Cardiac muscle cell (in vitro differentiated cells and primary cell): ENCODE data around the gene PLD4. TPM values are rescaled to one million over a fixed set of nuclear protein-coding genes. Genes with fewer than 3 reads are reported as not detected.
A peak's percentile ranks its signal among the peaks of the same experiment; 100 is the strongest.

Experiments
- DNase-seq, 2 donors: peaks; one replicate each; pipeline versions ENCODE4 v3.0.0 to v3.0.0-alpha.2; 2010 to 2017; ENCODE audit warnings: low read depth in 1 of 2, low spot score in 1 of 2
- H3K27ac ChIP-seq: fragments of 200-600 bp; sonication (generic); 2 replicates; pipeline ENCODE4 v1.5.1; 2016
- H3K27me3 ChIP-seq: fragments of 200-600 bp; sonication (generic); 2 replicates; pipeline ENCODE4 v1.6.0; 2016; ENCODE audit warnings: control low read depth
- H3K36me3 ChIP-seq: fragments of 200-600 bp; sonication (generic); 2 replicates; pipeline ENCODE4 v1.5.1; 2016; ENCODE audit warnings: control low read depth
- H3K4me1 ChIP-seq: fragments of 200-600 bp; sonication (generic); 2 replicates; pipeline ENCODE4 v1.8.1; 2017; ENCODE audit warnings: low read depth, mild to moderate bottlenecking, mixed run types
- H3K4me3 ChIP-seq: fragments of 200-600 bp; sonication (generic); 2 replicates; pipeline ENCODE4 v1.5.1; 2016; ENCODE audit warnings: mild to moderate bottlenecking
- H3K9me3 ChIP-seq: fragments of 200-600 bp; sonication (generic); 2 replicates; pipeline ENCODE4 v1.5.1; 2017; ENCODE audit warnings: low read depth, mild to moderate bottlenecking, control low read depth
- polyA plus RNA-seq: library from polyadenylated mRNA; unstranded; fragments of >200 nt; fragmentation: Nextera tagmentation; extraction: Ambion mirVana; gene quantifications from 2 replicates; pipeline ENCODE4 v1.2.1, GENCODE V29; 2016
- total RNA-seq: library from RNA; depleted of rRNA; stranded (reverse); fragments of >200 nt; gene quantifications from 2 replicates; pipeline ENCODE4 v1.2.3, GENCODE V29; 2016
- TF ChIP-seq, protein P1 (sequence below): IDR thresholded peaks from 2 replicates; pipeline ENCODE4 v1.5.1; 2012; ENCODE audit warnings: low read depth, mild to moderate bottlenecking, low read length

The PLD4 gene
- total and polyA plus RNA-seq, 2 experiments from 2014 or later, result 0.07 to 0.54 TPM

DNA sequence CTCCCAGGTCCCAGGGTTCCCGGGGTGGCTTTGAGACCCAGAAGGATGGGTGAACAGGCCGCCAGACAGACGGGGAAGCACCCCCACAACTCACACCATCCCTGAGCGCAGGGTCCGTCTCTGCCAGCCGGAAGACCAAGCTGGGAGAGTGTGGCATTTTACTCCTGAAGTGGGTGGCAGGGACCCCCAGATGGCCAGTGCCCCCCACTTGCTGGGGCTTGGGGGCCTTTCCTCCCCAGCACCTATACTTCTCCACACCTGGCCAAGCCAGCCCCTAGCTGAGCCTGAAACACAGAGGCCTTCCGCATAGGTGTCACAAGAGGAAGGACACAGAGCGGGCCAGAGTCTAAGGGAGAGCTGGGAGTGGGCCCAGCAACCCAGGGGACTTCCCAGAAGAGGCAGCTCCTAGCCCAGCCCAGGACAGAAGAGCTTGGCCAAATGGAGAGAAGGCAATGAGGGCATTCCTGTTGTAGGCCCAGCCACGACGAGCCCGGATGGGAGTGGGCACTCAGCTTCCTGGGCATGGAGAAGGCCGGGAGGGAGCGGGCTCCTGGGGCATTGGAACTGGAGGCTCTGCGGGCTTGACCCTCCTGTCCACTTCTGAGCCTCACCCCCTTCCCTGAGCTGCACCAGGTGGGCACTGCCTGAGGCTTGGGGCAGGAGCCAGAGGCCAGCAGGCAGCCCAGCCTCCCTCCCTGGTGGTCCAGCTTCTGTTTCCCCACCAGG is 50.1 kb downstream of the PLD4 start:
- H3K36me3 ChIP-seq, result no peaks in the 10 kb centered on the region
- TF ChIP-seq, protein P1, sequence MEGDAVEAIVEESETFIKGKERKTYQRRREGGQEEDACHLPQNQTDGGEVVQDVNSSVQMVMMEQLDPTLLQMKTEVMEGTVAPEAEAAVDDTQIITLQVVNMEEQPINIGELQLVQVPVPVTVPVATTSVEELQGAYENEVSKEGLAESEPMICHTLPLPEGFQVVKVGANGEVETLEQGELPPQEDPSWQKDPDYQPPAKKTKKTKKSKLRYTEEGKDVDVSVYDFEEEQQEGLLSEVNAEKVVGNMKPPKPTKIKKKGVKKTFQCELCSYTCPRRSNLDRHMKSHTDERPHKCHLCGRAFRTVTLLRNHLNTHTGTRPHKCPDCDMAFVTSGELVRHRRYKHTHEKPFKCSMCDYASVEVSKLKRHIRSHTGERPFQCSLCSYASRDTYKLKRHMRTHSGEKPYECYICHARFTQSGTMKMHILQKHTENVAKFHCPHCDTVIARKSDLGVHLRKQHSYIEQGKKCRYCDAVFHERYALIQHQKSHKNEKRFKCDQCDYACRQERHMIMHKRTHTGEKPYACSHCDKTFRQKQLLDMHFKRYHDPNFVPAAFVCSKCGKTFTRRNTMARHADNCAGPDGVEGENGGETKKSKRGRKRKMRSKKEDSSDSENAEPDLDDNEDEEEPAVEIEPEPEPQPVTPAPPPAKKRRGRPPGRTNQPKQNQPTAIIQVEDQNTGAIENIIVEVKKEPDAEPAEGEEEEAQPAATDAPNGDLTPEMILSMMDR, result no peak
- H3K9me3 ChIP-seq, result no peaks in the 10 kb centered on the region
- no peak for DNase-seq
- H3K27me3 ChIP-seq, result peaks cover 23% of the 10 kb centered on the region
- no peak overlapping the region for H3K4me3 ChIP-seq
- H3K4me1 ChIP-seq, result peaks cover 4% of the 10 kb centered on the region
- no peak overlapping the region for H3K27ac ChIP-seq

DNA sequence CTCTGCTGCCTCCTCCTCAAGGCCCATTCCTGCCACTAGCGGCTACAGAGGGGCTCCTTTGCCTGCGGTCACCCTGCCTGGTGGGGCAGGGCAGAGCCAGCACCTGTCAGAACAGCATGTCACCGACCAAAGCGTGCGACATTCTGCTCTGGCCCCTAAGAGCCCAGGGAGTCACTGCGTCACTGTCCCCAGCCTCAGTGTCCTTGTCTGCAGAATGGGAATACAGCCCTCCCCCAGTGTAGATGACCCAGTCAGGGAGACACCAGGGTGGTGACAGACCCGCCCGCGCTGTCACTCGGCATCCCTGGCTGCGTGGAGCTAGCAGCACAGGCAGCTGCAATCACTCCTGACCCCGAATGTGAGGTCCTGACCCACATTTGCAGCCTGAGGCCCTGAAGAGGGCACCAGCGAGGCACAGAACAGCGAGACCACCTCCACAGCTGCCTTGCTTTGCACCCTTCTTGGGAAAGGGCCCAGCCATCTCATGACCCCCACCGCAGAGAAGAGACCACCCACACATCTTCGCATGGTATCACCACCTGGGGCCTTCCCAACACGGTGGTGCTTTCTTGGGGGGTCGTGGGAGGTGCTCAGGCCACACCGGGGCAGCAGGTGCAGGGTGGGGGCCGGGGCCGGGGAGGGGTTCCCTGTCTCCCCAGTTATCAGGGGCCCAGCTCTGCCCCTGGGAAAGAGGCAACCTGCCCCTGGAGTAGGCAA is 51.0 kb downstream of the PLD4 start:
- DNase-seq, result peak in 1 of 2 donors; percentile 39
- Histone ChIP-seq H3K4me1 (peaks cover 4% of the 10 kb centered on the region), H3K27me3 (peaks cover 30% of the 10 kb centered on the region), H3K36me3 (no peaks in the 10 kb centered on the region), H3K4me3 (no peak overlapping the region), H3K9me3 (no peaks in the 10 kb centered on the region), H3K27ac (no peak overlapping the region)
- TF ChIP-seq, protein P1, result no peak

DNA sequence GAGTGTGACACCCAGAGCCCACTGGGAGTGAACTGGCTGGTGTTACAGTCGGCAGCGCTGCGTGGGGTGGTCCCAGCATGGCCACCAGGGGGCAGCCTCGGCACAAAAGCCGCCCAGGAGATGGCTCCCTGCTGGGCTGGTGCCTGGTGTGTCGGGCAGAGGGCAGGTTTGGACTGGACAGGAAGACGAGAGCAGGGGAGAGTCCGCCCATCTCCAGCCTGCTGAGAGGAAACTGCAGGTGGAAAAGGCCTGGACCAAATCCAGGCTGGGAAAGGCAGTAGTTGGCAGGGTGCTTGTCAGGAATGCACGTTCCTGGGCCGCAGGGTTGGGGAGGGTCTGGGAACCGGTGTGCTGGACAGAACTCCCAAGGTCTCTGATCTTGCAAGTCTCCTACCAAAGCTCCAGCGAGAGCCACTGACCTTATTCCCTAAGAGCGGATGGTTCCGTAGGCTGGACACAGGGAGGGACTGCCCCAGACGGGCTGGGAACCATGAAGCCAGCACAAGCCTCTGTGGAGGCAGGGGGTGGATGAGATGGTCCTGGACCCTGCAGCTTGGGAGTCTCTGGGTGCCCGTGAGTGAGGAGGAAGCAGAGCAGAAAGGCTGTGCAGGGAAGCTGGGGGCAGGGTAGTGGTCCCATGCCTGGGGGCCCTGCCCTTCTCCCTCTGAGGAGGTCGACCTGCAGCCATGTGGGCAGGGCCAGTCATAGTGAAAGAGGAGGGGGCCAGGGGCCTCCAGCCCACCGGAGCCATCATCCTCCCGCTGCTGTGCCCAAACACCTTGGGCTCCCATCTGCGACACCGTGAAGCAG is 51.7 kb downstream of the PLD4 start:
- Histone ChIP-seq H3K9me3 (no peaks in the 10 kb centered on the region), H3K27ac (no peak overlapping the region), H3K36me3 (no peaks in the 10 kb centered on the region), H3K27me3 (peaks cover 34% of the 10 kb centered on the region), H3K4me3 (no peak overlapping the region), H3K4me1 (peaks cover 4% of the 10 kb centered on the region)
- DNase-seq, result peak; percentile 87 to 89
- TF ChIP-seq, protein P1, result peak; percentile 83

DNA sequence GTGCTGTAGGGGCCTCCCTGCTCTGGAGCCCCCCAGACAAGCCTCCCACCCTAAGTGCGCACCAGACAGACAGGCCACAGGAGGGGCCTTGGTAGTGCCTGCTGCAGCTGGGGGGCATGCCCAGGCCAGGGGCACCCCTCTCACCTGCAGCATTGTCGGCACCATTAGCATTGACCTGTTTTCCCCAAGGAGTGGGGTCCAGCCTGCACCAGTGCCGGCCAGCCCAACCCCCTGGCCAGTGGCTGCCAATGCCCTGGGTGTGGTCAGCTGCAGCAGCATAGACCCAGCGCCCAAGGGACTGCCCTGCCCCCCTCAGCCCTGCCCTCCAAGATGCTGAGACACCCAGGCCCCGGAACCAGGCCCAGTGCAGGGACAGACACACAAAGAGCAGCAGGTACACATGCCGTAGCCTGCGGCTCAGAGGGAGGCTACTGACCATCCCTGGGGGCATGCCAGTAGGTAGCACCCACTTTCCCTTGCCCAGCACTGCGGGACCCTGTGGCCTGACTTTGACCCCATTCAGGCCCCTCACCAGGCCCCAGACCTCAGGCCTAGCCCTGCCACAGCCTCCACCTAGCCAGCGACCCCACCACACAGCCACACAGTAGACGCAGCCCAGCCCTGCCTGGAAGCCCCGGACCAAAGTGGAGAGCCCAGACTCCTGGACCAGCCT is 52.5 kb downstream of the PLD4 start:
- Histone ChIP-seq H3K27ac (no peak overlapping the region), H3K27me3 (peaks cover 38% of the 10 kb centered on the region), H3K4me1 (peaks cover 4% of the 10 kb centered on the region), H3K36me3 (no peaks in the 10 kb centered on the region), H3K4me3 (peak overlapping the region; percentile 88), H3K9me3 (no peaks in the 10 kb centered on the region)
- no peak for DNase-seq
- TF ChIP-seq, protein P1, result no peak
